ENCODE data around the gene INSIG2. TPM values are rescaled to one million over a fixed set of nuclear protein-coding genes. Genes with fewer than 3 reads are reported as not detected.

INSIG2 gene
- total and polyA plus RNA-seq, 2 of the 8 experiments (the other 6 are each of a cell fraction or from before 2014, with no cell fraction given): 7.0 to 11.2 TPM

- no peak overlapping the region for H4K91ac ChIP-seq (replicated peaks; ENCODE audit: insufficient read length, low read length)
- no peak overlapping the region for H2BK120ac ChIP-seq (replicated peaks; ENCODE audit: low read depth, low read length)
- H3K14ac ChIP-seq (ENCODE audit: insufficient read length): no peak overlapping the region
- no peak overlapping the region for H3K56ac ChIP-seq (replicated peaks; ENCODE audit: insufficient read length, low read depth, low read length)
- no peaks in the 10 kb centered on the region for H4K20me1 ChIP-seq (replicated peaks in 1 of 2; ENCODE audit: control insufficient read depth in 1 of 2, insufficient read depth in 2 of 2, low read length in 2 of 2)
- no peak overlapping the region for H3K23ac ChIP-seq (ENCODE audit: insufficient read length)
- H3K23me2 ChIP-seq (ENCODE audit: low read depth, low read length): peaks cover 2% of the 10 kb centered on the region; the same call in 1 of the 2 replicates
- no peaks in the 10 kb centered on the region for H3K79me2 ChIP-seq (ENCODE audit: control insufficient read depth in 1 of 2, insufficient read depth in 2 of 2, low read length in 2 of 2)
- no peak overlapping the region for H2AFZ ChIP-seq (ENCODE audit: low read length)
- FAIRE-seq: no peak
- H3K9me3 ChIP-seq (ENCODE audit: insufficient read depth in 2 of 2, low read depth in 1 of 2, low read length in 1 of 2): no peaks in the 10 kb centered on the region
- no peak overlapping the region for H3K18ac ChIP-seq (ENCODE audit: extremely low read depth, low read length)
- no peaks in the 10 kb centered on the region for H3K4me1 ChIP-seq (replicated peaks in 1 of 4; ENCODE audit: control insufficient read depth in 3 of 4, insufficient read depth in 4 of 4, low read length in 3 of 4)
- no peaks in the 10 kb centered on the region for H3K36me3 ChIP-seq (ENCODE audit: control insufficient read depth in 2 of 4, insufficient read depth in 4 of 4, low read length in 3 of 4)
- H3K4me3 ChIP-seq (ENCODE audit: extremely low read depth in 1 of 4, insufficient read depth in 2 of 4, low read depth in 3 of 4, low read length in 4 of 4): no peak overlapping the region
- H2BK5ac ChIP-seq (ENCODE audit: low read depth, low read length): no peak overlapping the region
- no peak overlapping the region for H3K27ac ChIP-seq (ENCODE audit: low read depth, low read length)
- DNase-seq (ENCODE audit: low read depth in 1 of 2, low spot score in 2 of 2): no peak
- CTCF ChIA-PET (ENCODE audit: partially characterized antibody): interaction anchor here (0.5 to 12.7 kb wide), 3 partner anchors 8 to 346 kb away, joined by 3 to 147 read pairs (median 20); no protein-coding TSS in a partner anchor
- no peak overlapping the region for H3K4ac ChIP-seq (replicated peaks; ENCODE audit: insufficient read length, low read depth, low read length)
- no peak overlapping the region for H2BK12ac ChIP-seq (ENCODE audit: low read depth, low read length)
- no peak overlapping the region for H2AK5ac ChIP-seq (ENCODE audit: low read depth, low read length)
- POLR2A ChIA-PET (ENCODE audit: partially characterized antibody): no interaction called here
- WGBS, 2 experiments (ENCODE audit: extremely low coverage in 1 of 2, insufficient coverage in 1 of 2, insufficient read length in 1 of 2, insufficient replicate concordance in 2 of 2, low coverage in 1 of 2, low lambda C conversion rate in 2 of 2, missing lambda C conversion rate in 1 of 2): 89% methylated on average over 3 of the region's 3 CpGs; no CpG with 5 or more reads in 1 of the 2 experiments
- no peak overlapping the region for H4K8ac ChIP-seq (ENCODE audit: extremely low read depth, insufficient read depth, low read length)
- no peak overlapping the region for H3K4me2 ChIP-seq (ENCODE audit: insufficient read depth in 1 of 2, low read depth in 2 of 2, low read length in 2 of 2)
- no peaks in the 10 kb centered on the region for H3K79me1 ChIP-seq (ENCODE audit: low read depth, low read length)
- no peak overlapping the region for H4K5ac ChIP-seq (ENCODE audit: insufficient read length, low read depth, low read length)
- no peak overlapping the region for H2BK15ac ChIP-seq (ENCODE audit: low read length)
- no peak overlapping the region for H3K9ac ChIP-seq (replicated peaks in 1 of 4; ENCODE audit: extremely low read depth in 1 of 4, low read depth in 3 of 4, low read length in 3 of 4)
- H2BK20ac ChIP-seq (ENCODE audit: low read length): no peak overlapping the region
- TF ChIP-seq SP4 (IDR thresholded peaks at IDR 0.05; ENCODE audit: low read length) (no peak), SIRT6 (IDR thresholded peaks at IDR 0.05; ENCODE audit: low read length) (no peak), CBX5 (IDR thresholded peaks at IDR 0.05; ENCODE audit: low read depth, low read length) (no peak), HDAC2 (IDR thresholded peaks at IDR 0.05; ENCODE audit: borderline replicate concordance in 1 of 2, low read depth in 2 of 2, low read length in 2 of 2) (no peak), POLR2A (IDR thresholded peaks at IDR 0.05; ENCODE audit: control extremely low read depth in 1 of 2, low read depth in 2 of 2, low read length in 2 of 2) (no peak), EZH2 (IDR thresholded peaks at IDR 0.05; ENCODE audit: low read depth, low read length, severe bottlenecking) (no peak), BCL11A (IDR thresholded peaks at IDR 0.05; ENCODE audit: low read depth in 2 of 2, low read length in 2 of 2) (no peak), NRF1 (IDR thresholded peaks at IDR 0.05; ENCODE audit: low read depth, low read length) (no peak), FOSL1 (IDR thresholded peaks at IDR 0.05; ENCODE audit: insufficient read depth, low read depth, low read length) (no peak), GABPA (IDR thresholded peaks at IDR 0.05; ENCODE audit: borderline replicate concordance, insufficient read depth, low read length) (no peak), TEAD4 (IDR thresholded peaks at IDR 0.05; ENCODE audit: low read depth, low read length) (no peak), TCF12 (IDR thresholded peaks at IDR 0.05; ENCODE audit: low read depth, low read length) (no peak), NANOG (IDR thresholded peaks at IDR 0.05; ENCODE audit: insufficient read depth, low read depth, low read length, poor library complexity, severe bottlenecking) (no peak), SP2 (IDR thresholded peaks at IDR 0.05; ENCODE audit: low read length) (no peak)
- TF ChIP-seq, protein P1, sequence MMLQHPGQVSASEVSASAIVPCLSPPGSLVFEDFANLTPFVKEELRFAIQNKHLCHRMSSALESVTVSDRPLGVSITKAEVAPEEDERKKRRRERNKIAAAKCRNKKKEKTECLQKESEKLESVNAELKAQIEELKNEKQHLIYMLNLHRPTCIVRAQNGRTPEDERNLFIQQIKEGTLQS (IDR thresholded peaks at IDR 0.05; ENCODE audit: insufficient read depth, low read depth, low read length): no peak
- H3K27me3 ChIP-seq (replicated peaks in 1 of 4; ENCODE audit: control insufficient read depth in 3 of 4, extremely low read depth in 1 of 4, insufficient read depth in 3 of 4, low read length in 3 of 4): no peaks in the 10 kb centered on the region
Measured at GRCh38 chr2:118056801-118057200, 31.5 kb upstream of the INSIG2 start.
